Psoas muscle (tissue), 8 donors: ENCODE results near the gene DHDDS. TPM values are rescaled to one million over a fixed set of nuclear protein-coding genes. Genes with fewer than 3 reads are reported as not detected.

Experiments used
- ATAC-seq, 4 donors: fragments of 200-7000 bp; cut with Tn5 transposase; one replicate each; pipeline ENCODE4 v1.9.1; 2020; ENCODE audit warnings: moderate library complexity in 3 of 4, mild to moderate bottlenecking in 2 of 4
- DNase-seq, 2 donors: peaks; one replicate each; pipeline ENCODE4 v3.0.0-alpha.2; 2020
- H3K27ac ChIP-seq: fragments of 200-600 bp; one replicate; pipeline ENCODE4 v1.8.0; 2022
- H3K27me3 ChIP-seq, 3 donors: fragments of 200-600 bp in 1 of 3; one replicate each; pipeline versions ENCODE4 v1.6.1 to v1.8.0; 2013 to 2022; ENCODE audit warnings: low read length in 2 of 3, mild to moderate bottlenecking in 2 of 3, moderate library complexity in 1 of 3; ENCODE audit not compliant: insufficient read depth in 3 of 3
- H3K36me3 ChIP-seq, 2 donors: fragments of 200-600 bp in 1 of 2; one replicate each; pipeline versions ENCODE4 v1.6.1 to v1.8.0; 2013 to 2022; ENCODE audit warnings: low read depth in 1 of 2, mild to moderate bottlenecking in 1 of 2, moderate library complexity in 1 of 2; ENCODE audit not compliant: insufficient read depth in 1 of 2
- H3K4me1 ChIP-seq: fragments of 200-600 bp; one replicate; pipeline ENCODE4 v1.8.0; 2022
- H3K4me3 ChIP-seq: fragments of 200-600 bp; one replicate; pipeline ENCODE4 v1.8.0; 2022; ENCODE audit warnings: mild to moderate bottlenecking
- H3K9me3 ChIP-seq: fragments of 200-600 bp; one replicate; pipeline ENCODE4 v1.8.0; 2022
- WGBS, 3 donors: extraction: QIAGEN DNeasy Blood & Tissue Kit; methylation state at CpG; one replicate each; pipeline versions ENCODE4 v1.1.6 to v1.1.7; 2013; 5-methylcytosine and 5-hydroxymethylcytosine counted together
- intact Hi-C, 2 donors: fragments of 100-400 bp; cut with DNase I; formaldehyde crosslinking; loops; one replicate each; pipeline versions ENCODE4 v1.11.0 to v1.14.2; 2022
- polyA plus RNA-seq, 3 donors: library from polyadenylated mRNA; stranded (reverse); fragments of 200-250 nt; gene quantifications; one replicate each; pipeline ENCODE4 v1.2.3, GENCODE V29; 2013
- total RNA-seq, 4 donors: library from RNA; stranded (reverse); fragmentation: NEBNext Ultra II Directional in 2 of 4; extraction: Animal tissue kit (Norgen Biotek cat#: 25700) in 2 of 4; gene quantifications; one replicate each; pipeline versions ENCODE4 v1.2.1 to v1.2.4, GENCODE V29; 2021 to 2023
- TF ChIP-seq, protein P1 (sequence below): fragments of 200-600 bp; IDR thresholded peaks from one replicate; pipeline ENCODE4 v1.8.0; 2022; ENCODE audit warnings: antibody characterized with exemption
- donor health status: healthy with polysubstance abuse.
- donor health status: DM: no; HTN: no; CAD: no; lungs with moderate emphysema.
- donor health status: Bipolar disorder and iron deficiency.
- donor health status: healthy.
- donor health status: DM: yes; HTN: yes; CAD: no.
- donor health status: DM: no; HTN: no; CAD: no.
- donor health status: DM: no; HTN: no; CAD: no.
- donor health status: DM: yes; HTN: yes; CAD: no.

DHDDS gene
- total and polyA plus RNA-seq, 7 donors = 14.1 to 40.6 (median 23.3) TPM

DNA sequence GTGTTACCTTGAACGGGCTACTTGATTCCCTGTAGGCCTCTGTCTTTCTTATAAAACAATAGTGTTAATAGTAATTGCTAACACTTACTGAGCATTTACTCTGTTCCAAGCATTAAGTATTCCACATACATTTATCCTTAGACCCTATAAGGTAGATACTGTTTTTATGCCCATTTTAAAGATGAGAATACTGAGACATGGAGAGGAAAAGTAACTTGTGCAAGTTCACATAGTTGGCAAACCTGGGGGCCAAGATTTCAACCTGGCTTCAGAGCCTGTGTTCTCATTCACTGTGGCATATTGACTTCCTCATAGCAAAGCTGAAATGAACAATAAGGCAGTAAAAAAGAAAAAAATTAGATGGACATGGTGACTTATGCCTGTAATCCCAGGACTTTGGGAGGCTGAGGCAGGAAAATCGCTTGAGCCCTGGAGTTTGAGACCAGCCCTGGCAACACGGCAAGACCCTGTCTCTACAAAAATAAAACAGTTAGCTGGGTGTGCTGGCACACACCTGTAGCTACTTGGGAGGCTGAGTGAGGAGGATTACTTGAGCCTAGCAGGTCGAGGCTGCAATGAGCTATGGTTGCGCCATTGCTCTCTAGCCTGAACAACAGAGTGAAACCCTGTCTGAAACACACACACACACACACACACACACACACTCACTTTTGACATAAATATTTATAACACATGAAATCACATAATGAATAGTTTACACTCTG lies 20.5 kb downstream of the DHDDS start:
- Histone ChIP-seq H3K9me3 (no peaks in the 10 kb centered on the region), H3K27me3 (no peaks in the 10 kb centered on the region), H3K27ac (no peak overlapping the region), H3K4me3 (no peak overlapping the region), H3K36me3 (peaks cover 0 to 90% of the 10 kb centered on the region in 2 donors), H3K4me1 (no peaks in the 10 kb centered on the region)
- 79 to 88% (median 81%) methylated on average over 5 of the region's 5 CpGs for WGBS, 3 donors
- TF ChIP-seq, protein P1, sequence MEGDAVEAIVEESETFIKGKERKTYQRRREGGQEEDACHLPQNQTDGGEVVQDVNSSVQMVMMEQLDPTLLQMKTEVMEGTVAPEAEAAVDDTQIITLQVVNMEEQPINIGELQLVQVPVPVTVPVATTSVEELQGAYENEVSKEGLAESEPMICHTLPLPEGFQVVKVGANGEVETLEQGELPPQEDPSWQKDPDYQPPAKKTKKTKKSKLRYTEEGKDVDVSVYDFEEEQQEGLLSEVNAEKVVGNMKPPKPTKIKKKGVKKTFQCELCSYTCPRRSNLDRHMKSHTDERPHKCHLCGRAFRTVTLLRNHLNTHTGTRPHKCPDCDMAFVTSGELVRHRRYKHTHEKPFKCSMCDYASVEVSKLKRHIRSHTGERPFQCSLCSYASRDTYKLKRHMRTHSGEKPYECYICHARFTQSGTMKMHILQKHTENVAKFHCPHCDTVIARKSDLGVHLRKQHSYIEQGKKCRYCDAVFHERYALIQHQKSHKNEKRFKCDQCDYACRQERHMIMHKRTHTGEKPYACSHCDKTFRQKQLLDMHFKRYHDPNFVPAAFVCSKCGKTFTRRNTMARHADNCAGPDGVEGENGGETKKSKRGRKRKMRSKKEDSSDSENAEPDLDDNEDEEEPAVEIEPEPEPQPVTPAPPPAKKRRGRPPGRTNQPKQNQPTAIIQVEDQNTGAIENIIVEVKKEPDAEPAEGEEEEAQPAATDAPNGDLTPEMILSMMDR = no peak
- ATAC-seq = no peak
- intact Hi-C loops = no loop called here
- DNase-seq = no peak

DNA sequence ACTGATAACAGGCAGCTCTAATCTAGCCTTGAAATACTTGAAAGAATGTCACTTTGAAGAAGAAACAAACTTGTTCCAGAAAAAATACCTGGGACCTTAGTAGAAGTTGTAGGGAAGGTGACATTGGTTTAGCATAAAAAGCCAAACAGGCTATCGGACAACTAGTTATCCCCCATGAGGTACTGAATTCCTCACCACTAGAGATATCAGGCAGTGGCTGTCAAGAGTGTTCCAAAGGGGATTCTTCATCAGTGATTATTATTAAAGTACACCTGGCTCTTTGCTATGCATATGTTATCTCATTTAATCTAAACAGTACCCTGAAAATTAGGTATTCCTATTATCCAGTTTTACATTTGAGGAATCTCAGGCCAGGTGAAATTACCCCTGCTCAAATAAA lies 27.0 kb downstream of the DHDDS start:
- no peak for ATAC-seq

DNA sequence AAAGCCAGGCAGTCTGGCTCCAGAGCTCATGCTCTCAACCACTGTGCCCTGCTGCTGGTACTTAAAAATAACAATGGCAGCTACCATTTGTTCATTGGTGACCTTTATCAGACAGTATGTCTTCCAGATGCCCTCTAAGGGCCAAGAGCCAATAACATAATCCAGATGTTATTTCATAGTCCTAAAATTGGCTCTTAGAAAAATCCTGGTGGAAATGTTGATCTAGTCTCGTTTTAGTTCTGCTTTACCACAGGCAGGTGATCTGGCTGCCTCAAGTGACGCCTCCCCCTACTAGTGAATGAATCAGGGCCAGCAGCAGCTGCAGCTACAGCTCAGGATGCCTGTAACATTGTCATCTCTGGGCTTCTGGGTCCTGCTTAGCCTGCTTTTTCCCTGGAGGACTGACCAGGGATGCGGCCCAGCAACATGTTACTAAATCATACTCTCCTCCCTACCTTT lies 27.5 kb downstream of the DHDDS start:
- H3K4me3 ChIP-seq = no peak overlapping the region
- peak overlapping the region; percentile 2 for H3K27ac ChIP-seq
- intact Hi-C loops = no loop called here
- TF ChIP-seq, protein P1 = no peak
- H3K9me3 ChIP-seq = no peaks in the 10 kb centered on the region
- ATAC-seq (peak; percentile 82 to 92 (median 82)), DNase-seq (no peak)
- H3K27me3 ChIP-seq = no peaks in the 10 kb centered on the region
- 37 to 48% (median 38%) methylated on average over 3 of the region's 3 CpGs for whole genome bisulfite sequencing, 3 donors
- H3K4me1 ChIP-seq = no peaks in the 10 kb centered on the region
- peaks cover 0 to 91% of the 10 kb centered on the region in 2 donors for H3K36me3 ChIP-seq

More for the DNA sequence above, 27.0 kb downstream of the DHDDS start:
- Histone ChIP-seq H3K4me1 (no peaks in the 10 kb centered on the region), H3K27ac (peak overlapping the region; percentile 2), H3K27me3 (no peaks in the 10 kb centered on the region), H3K4me3 (no peak overlapping the region), H3K9me3 (no peaks in the 10 kb centered on the region), H3K36me3 (peaks cover 0 to 91% of the 10 kb centered on the region in 2 donors)
- TF ChIP-seq, protein P1 = no peak
- 74 to 81% (median 75%) methylated on average over 1 of the region's 1 CpG for WGBS, 3 donors
- intact Hi-C loops = no loop called here
- no peak for DNase-seq

DNA sequence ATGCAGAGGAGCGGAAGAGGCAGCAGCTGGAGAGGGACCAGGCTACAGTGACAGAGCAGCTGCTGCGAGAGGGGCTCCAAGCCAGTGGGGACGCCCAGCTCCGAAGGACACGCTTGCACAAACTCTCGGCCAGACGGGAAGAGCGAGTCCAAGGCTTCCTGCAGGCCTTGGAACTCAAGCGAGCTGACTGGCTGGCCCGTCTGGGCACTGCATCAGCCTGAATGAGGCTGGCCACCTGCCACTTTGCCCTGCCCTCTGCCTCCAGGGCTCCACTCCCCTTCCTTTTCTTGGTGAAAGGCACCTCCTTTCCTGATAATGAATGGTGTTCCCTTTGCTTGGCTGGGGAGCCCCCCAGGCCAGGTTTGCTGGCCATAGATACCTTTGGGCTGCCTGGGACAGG lies 36.8 kb downstream of the DHDDS start:
- no peak overlapping the region for H3K27ac ChIP-seq
- TF ChIP-seq, protein P1 = no peak
- H3K9me3 ChIP-seq = no peaks in the 10 kb centered on the region
- no peak overlapping the region for H3K4me3 ChIP-seq
- WGBS, 3 donors = 33 to 43% (median 37%) methylated on average over 10 of the region's 10 CpGs
- H3K36me3 ChIP-seq = peaks cover 0 to 59% of the 10 kb centered on the region in 2 donors
- no peak for ATAC-seq
- peaks cover 21% of the 10 kb centered on the region for H3K4me1 ChIP-seq
- H3K27me3 ChIP-seq = no peaks in the 10 kb centered on the region
- intact Hi-C loops = no loop called here
- peak; percentile 50 to 73 for DNase-seq
